Tibial nerve (tissue), 4 donors: ENCODE data around the gene MXRA5.

Experiments used
- CTCF ChIP-seq, 5 experiments: fragments of 200-600 bp in 3 of 5; fragments of 450-650 bp in 2 of 5; sonication (generic) in 3 of 5; IDR thresholded peaks; one replicate each; pipeline ENCODE4 v1.5.1; 2016 to 2019; ENCODE audit warnings: antibody characterized with exemption in 5 of 5, mild to moderate bottlenecking in 3 of 5, moderate library complexity in 2 of 5
- EP300 ChIP-seq, 2 donors: sonication (generic); formaldehyde crosslinking; IDR thresholded peaks; one replicate each; pipeline ENCODE4 v1.6.1; 2017; ENCODE audit warnings: antibody characterized with exemption in 2 of 2, mild to moderate bottlenecking in 1 of 2
- POLR2A ChIP-seq, 2 donors: fragments of 450-650 bp; IDR thresholded peaks; one replicate each; pipeline ENCODE4 v1.6.1; 2017; ENCODE audit warnings: antibody characterized with exemption in 2 of 2, mild to moderate bottlenecking in 2 of 2, moderate library complexity in 2 of 2

GRCh38 chrX:3384327-3384726 lies 37.9 kb upstream of the MXRA5 start:
- TF ChIP-seq CTCF (IDR thresholded peaks at IDR 0.05): no peak
- no peak for TF ChIP-seq POLR2A (IDR thresholded peaks at IDR 0.05)
- no peak for TF ChIP-seq EP300 (IDR thresholded peaks at IDR 0.05)
